Mesendoderm (in vitro differentiated cells): Measurements from ENCODE around the gene EFNA2.
A peak's percentile ranks its signal among the peaks of the same experiment; 100 is the strongest.

ENCODE experiments used
- DNase-seq: peaks from one replicate; pipeline ENCODE4 v3.0.0; 2013
- H2AK5ac ChIP-seq: 2 replicates; pipeline ENCODE4 v1.6.1; 2013; ENCODE audit warnings: low read length, inconsistent platforms
- H2BK120ac ChIP-seq: 2 replicates; pipeline ENCODE4 v1.6.1; 2013; ENCODE audit warnings: low read depth, mild to moderate bottlenecking, low read length, moderate library complexity, mixed read lengths
- H2BK15ac ChIP-seq: replicated peaks from 2 replicates; pipeline ENCODE4 v1.6.1; 2013; ENCODE audit warnings: low read depth, mild to moderate bottlenecking, moderate library complexity
- H2BK5ac ChIP-seq: 2 replicates; pipeline ENCODE4 v1.6.1; 2013; ENCODE audit warnings: low read length, inconsistent platforms
- H3K18ac ChIP-seq: 2 replicates; pipeline ENCODE4 v1.6.1; 2013; ENCODE audit warnings: mild to moderate bottlenecking, low read length, mixed read lengths
- H3K23ac ChIP-seq: one replicate; pipeline ENCODE4 v1.6.1; 2013; ENCODE audit warnings: low read length
- H3K27ac ChIP-seq: 2 replicates; pipeline ENCODE4 v1.5.1; 2013; ENCODE audit warnings: low read depth, mild to moderate bottlenecking, inconsistent platforms, low read length, moderate library complexity
- H3K27me3 ChIP-seq: 2 replicates; pipeline ENCODE4 v1.6.1; 2013; ENCODE audit warnings: low read length, control low read depth, mild to moderate bottlenecking, inconsistent platforms; ENCODE audit not compliant: insufficient read depth, poor library complexity
- H3K36me3 ChIP-seq: 2 replicates; pipeline ENCODE4 v1.6.1; 2013; ENCODE audit warnings: low read length, inconsistent platforms; ENCODE audit not compliant: control insufficient read depth, insufficient read depth
- H3K4ac ChIP-seq: one replicate; pipeline ENCODE4 v1.6.1; 2013; ENCODE audit warnings: low read depth, mild to moderate bottlenecking, low read length, moderate library complexity
- H3K4me1 ChIP-seq: 2 replicates; pipeline ENCODE4 v1.6.1; 2013; ENCODE audit warnings: low read depth, low read length, inconsistent platforms; ENCODE audit not compliant: control insufficient read depth
- H3K4me2 ChIP-seq: 2 replicates; pipeline ENCODE4 v1.6.1; 2013; ENCODE audit warnings: low read length
- H3K4me3 ChIP-seq: 2 replicates; pipeline ENCODE4 v1.5.1; 2013; ENCODE audit warnings: mild to moderate bottlenecking, low read length
- H3K56ac ChIP-seq: one replicate; pipeline ENCODE4 v1.6.1; 2013; ENCODE audit warnings: low read length
- H3K79me1 ChIP-seq: 2 replicates; pipeline ENCODE4 v1.6.1; 2013; ENCODE audit warnings: low read length, inconsistent platforms
- H3K79me2 ChIP-seq: 2 replicates; pipeline ENCODE4 v1.6.1; 2013; ENCODE audit warnings: mild to moderate bottlenecking, low read length; ENCODE audit not compliant: control insufficient read depth, insufficient read depth
- H3K9ac ChIP-seq: 2 replicates; pipeline ENCODE4 v1.6.1; 2013; ENCODE audit warnings: low read length, inconsistent platforms
- H4K5ac ChIP-seq: one replicate; pipeline ENCODE4 v1.6.1; 2013; ENCODE audit warnings: low read length
- H4K8ac ChIP-seq: one replicate; pipeline ENCODE4 v1.6.1; 2013; ENCODE audit warnings: low read depth, mild to moderate bottlenecking, control low read depth, low read length, moderate library complexity
- WGBS: extraction: QIAGEN DNeasy Blood & Tissue Kit; methylation state at CpG from one replicate; pipeline ENCODE4 v1.1.7; 2013; ENCODE audit warnings: low lambda C conversion rate, missing lambda C conversion rate; ENCODE audit not compliant: insufficient coverage; ENCODE audit errors: extremely low coverage; 5-methylcytosine and 5-hydroxymethylcytosine counted together

Gene EFNA2

GRCh38 chr19:1277061-1277460 lies 8.6 kb upstream of the EFNA2 start:
- no CpG with 5 or more reads among the region's 15 CpGs for WGBS
- H3K18ac ChIP-seq, result no peak overlapping the region
- H4K5ac ChIP-seq, result no peak overlapping the region
- no peaks in the 10 kb centered on the region for H3K4me1 ChIP-seq
- H3K4me2 ChIP-seq, result no peak overlapping the region
- no peaks in the 10 kb centered on the region for H3K27me3 ChIP-seq
- no peak overlapping the region for H2AK5ac ChIP-seq
- no peak overlapping the region for H4K8ac ChIP-seq
- peaks cover 9% of the 10 kb centered on the region for H3K79me1 ChIP-seq
- H3K4me3 ChIP-seq, result no peak overlapping the region
- no peak overlapping the region for H2BK5ac ChIP-seq
- DNase-seq, result no peak
- H3K79me2 ChIP-seq, result peaks cover 18% of the 10 kb centered on the region
- H2BK15ac ChIP-seq, result no peak overlapping the region
- H2BK120ac ChIP-seq, result no peak overlapping the region
- H3K27ac ChIP-seq, result no peak overlapping the region
- no peak overlapping the region for H3K9ac ChIP-seq
- no peak overlapping the region for H3K23ac ChIP-seq
- no peak overlapping the region for H3K4ac ChIP-seq
- H3K36me3 ChIP-seq, result peaks cover 7% of the 10 kb centered on the region
- H3K56ac ChIP-seq, result peak overlapping the region; percentile 91

GRCh38 chr19:1278074-1278473 lies 7.6 kb upstream of the EFNA2 start:
- no peak overlapping the region for H3K23ac ChIP-seq
- no peak overlapping the region for H2BK120ac ChIP-seq
- DNase-seq, result no peak
- H3K79me2 ChIP-seq, result peaks cover 10% of the 10 kb centered on the region
- H3K4me3 ChIP-seq, result no peak overlapping the region
- H2BK15ac ChIP-seq, result no peak overlapping the region
- H4K8ac ChIP-seq, result no peak overlapping the region
- H3K9ac ChIP-seq, result no peak overlapping the region
- peaks cover 3% of the 10 kb centered on the region for H3K36me3 ChIP-seq
- no peak overlapping the region for H4K5ac ChIP-seq
- H2BK5ac ChIP-seq, result no peak overlapping the region
- H2AK5ac ChIP-seq, result no peak overlapping the region
- H3K56ac ChIP-seq, result no peak overlapping the region
- WGBS, result no CpG with 5 or more reads among the region's 12 CpGs
- H3K4me1 ChIP-seq, result no peaks in the 10 kb centered on the region
- no peak overlapping the region for H3K4me2 ChIP-seq
- peaks cover 5% of the 10 kb centered on the region for H3K79me1 ChIP-seq
- H3K18ac ChIP-seq, result no peak overlapping the region
- no peak overlapping the region for H3K27ac ChIP-seq
- no peaks in the 10 kb centered on the region for H3K27me3 ChIP-seq
- no peak overlapping the region for H3K4ac ChIP-seq

DNA sequence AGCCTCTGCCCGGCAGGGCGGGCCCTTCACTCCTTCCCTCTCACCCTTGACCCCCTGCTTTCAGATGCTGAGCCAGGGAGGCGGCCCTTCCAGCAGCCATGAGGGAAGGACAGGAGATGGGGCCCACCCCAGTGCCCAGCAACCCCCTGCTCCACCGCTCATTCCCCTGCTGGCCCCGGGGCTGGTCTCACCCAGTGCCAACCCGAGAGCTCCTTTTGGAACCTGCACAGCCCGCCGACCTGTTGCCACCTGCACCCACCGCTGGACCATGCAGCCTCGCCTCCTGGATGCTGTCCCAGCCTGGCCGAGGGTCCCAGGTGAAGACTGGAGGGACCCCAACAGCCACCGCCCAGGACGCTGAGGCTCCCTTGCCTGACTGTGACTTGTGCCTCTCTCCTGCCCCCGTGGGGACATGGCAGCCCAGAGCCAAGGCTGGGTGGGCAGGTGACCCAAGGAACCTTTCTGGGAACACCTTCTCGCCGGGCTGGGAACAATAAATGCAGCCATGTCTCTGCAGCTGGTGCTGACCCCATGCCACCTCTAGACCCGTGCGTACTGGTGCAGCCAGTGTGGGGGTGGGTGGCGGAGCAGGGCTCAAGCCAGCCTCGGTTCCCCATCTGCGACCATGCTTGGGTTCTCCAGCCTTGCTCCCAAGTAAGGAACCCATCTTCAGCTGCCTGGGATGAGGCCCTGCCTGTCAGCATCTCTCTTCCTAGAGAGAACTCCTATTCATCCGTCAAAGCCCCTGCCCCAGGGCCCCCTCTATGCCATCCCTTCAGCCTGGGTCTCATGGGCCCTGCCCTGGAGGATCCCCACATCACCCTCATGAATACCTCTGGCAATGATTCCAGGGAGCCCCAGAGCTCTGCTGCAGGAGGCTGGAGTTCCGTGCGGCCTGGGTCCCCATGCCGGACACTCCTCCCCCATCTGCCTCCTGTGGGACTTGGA lies 6.7 kb upstream of the EFNA2 start:
- Histone ChIP-seq H3K36me3 (peaks cover 3% of the 10 kb centered on the region), H2BK120ac (no peak overlapping the region), H3K23ac (no peak overlapping the region), H3K18ac (no peak overlapping the region), H4K8ac (no peak overlapping the region), H2BK15ac (no peak overlapping the region), H3K27me3 (no peaks in the 10 kb centered on the region), H2AK5ac (no peak overlapping the region), H3K79me1 (peaks cover 5% of the 10 kb centered on the region), H3K9ac (no peak overlapping the region), H2BK5ac (no peak overlapping the region), H3K4me3 (no peak overlapping the region), H3K56ac (no peak overlapping the region), H3K4ac (no peak overlapping the region), H3K79me2 (peaks cover 7% of the 10 kb centered on the region), H4K5ac (no peak overlapping the region), H3K4me1 (no peaks in the 10 kb centered on the region), H3K4me2 (no peak overlapping the region), H3K27ac (no peak overlapping the region)
- no CpG with 5 or more reads among the region's 25 CpGs for WGBS
- DNase-seq, result no peak

- Histone ChIP-seq H2BK15ac (no peak overlapping the region), H3K27me3 (no peaks in the 10 kb centered on the region), H2BK5ac (no peak overlapping the region), H3K36me3 (peaks cover 3% of the 10 kb centered on the region), H2BK120ac (no peak overlapping the region), H3K4me2 (no peak overlapping the region), H3K4me1 (no peaks in the 10 kb centered on the region), H3K4me3 (no peak overlapping the region), H3K79me2 (peaks cover 7% of the 10 kb centered on the region), H3K27ac (no peak overlapping the region), H3K9ac (no peak overlapping the region), H3K23ac (no peak overlapping the region), H3K56ac (no peak overlapping the region), H2AK5ac (no peak overlapping the region), H3K18ac (no peak overlapping the region), H4K5ac (no peak overlapping the region), H4K8ac (no peak overlapping the region), H3K4ac (no peak overlapping the region), H3K79me1 (peaks cover 5% of the 10 kb centered on the region)
- peak; percentile 85 for DNase-seq
- WGBS, result no CpG with 5 or more reads among the region's 10 CpGs
Observed at GRCh38 chr19:1279782-1280341, 5.8 kb upstream of the EFNA2 start.

DNA sequence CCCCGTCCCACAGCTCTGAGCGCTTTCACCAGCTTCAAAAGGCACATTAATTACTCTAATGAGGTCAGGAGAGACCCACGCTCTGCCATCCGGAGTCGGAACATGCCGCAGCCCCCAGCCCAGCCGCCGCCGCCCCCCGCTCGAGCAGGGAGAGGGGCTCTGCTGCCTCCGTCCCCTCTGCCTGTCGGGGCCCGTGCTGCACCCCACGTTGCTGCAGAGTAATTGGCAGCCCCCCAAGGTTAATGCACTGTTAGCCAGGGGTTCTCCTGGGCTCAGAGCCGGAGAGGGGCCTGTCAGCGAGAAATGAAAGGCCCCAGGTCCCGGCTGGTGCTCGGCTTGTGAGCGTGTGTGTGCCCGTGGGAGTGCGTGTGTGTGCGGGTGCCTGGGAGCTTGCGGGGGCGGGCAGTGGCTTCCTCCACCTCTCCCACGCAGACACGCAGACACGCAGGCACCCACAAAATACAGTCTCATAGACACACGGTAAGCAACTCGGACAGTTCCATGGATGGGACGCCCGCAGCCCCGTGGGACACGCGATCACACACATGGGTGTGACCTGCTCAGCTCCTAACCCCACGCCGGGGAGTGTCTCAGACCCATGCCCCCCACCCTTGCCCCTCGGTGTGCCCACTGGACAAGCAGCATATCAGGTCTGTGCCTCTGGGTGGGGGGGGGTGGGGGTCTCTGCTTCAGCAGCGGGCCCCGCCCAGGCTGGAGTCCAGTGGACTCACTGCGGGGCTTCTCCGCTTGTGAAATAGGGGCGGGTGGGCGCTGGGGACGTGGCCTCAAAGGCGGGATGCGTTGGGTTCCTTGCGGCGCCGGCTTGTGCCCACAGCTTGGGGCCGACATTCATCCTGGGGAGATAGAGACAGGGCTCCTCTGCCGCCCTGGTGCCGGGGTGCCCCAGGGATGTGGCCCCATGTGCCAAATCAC lies 4.8 kb upstream of the EFNA2 start:
- H2BK120ac ChIP-seq, result no peak overlapping the region
- no peak overlapping the region for H4K8ac ChIP-seq
- H3K56ac ChIP-seq, result no peak overlapping the region
- H4K5ac ChIP-seq, result no peak overlapping the region
- H3K4me3 ChIP-seq, result no peak overlapping the region
- no peak overlapping the region for H2BK15ac ChIP-seq
- no peak for DNase-seq
- H3K4me1 ChIP-seq, result no peaks in the 10 kb centered on the region
- peaks cover 5% of the 10 kb centered on the region for H3K79me1 ChIP-seq
- no peak overlapping the region for H2AK5ac ChIP-seq
- H3K9ac ChIP-seq, result no peak overlapping the region
- H3K18ac ChIP-seq, result no peak overlapping the region
- H3K79me2 ChIP-seq, result peaks cover 7% of the 10 kb centered on the region
- H3K27me3 ChIP-seq, result no peaks in the 10 kb centered on the region
- H3K27ac ChIP-seq, result no peak overlapping the region
- WGBS, result no CpG with 5 or more reads among the region's 53 CpGs
- H3K4me2 ChIP-seq, result no peak overlapping the region
- no peak overlapping the region for H3K4ac ChIP-seq
- no peak overlapping the region for H3K23ac ChIP-seq
- peaks cover 3% of the 10 kb centered on the region for H3K36me3 ChIP-seq
- H2BK5ac ChIP-seq, result no peak overlapping the region
